Mesothelial cell of epicardium (in vitro differentiated cells): ENCODE data around the gene PIGT. TPM values are rescaled to one million over a fixed set of nuclear protein-coding genes. Genes with fewer than 3 reads are reported as not detected.

Experiments used
- DNase-seq, 2 experiments: peaks; one replicate each; pipeline ENCODE4 v3.0.0; 2021; ENCODE audit warnings: low spot score in 2 of 2; ENCODE audit not compliant: unreplicated experiment in 2 of 2
- H3K27ac Mint-ChIP-seq: 2 replicates; pipeline ENCODE4 v1.8.0; 2021; ENCODE audit warnings: mixed read lengths
- H3K27me3 Mint-ChIP-seq: 2 replicates; pipeline ENCODE4 v1.8.0; 2021; ENCODE audit warnings: low read depth, mixed read lengths
- H3K36me3 Mint-ChIP-seq: 2 replicates; pipeline ENCODE4 v1.8.0; 2021; ENCODE audit warnings: mixed read lengths
- H3K4me1 Mint-ChIP-seq: 2 replicates; pipeline ENCODE4 v1.8.0; 2021; ENCODE audit warnings: mixed read lengths
- H3K4me3 Mint-ChIP-seq: 2 replicates; pipeline ENCODE4 v1.8.0; 2021; ENCODE audit warnings: mild to moderate bottlenecking, moderate library complexity, mixed read lengths
- H3K9me3 Mint-ChIP-seq: 2 replicates; pipeline ENCODE4 v1.8.0; 2021; ENCODE audit warnings: mixed read lengths
- total RNA-seq: library from RNA; stranded (reverse); gene quantifications from 3 replicates; pipeline ENCODE4 v1.2.1, GENCODE V29; 2021
- TF ChIP-seq, protein P1 (sequence below): fragments of 200-600 bp; sonication (generic); IDR thresholded peaks from one replicate; pipeline ENCODE4 v1.5.0; 2021; ENCODE audit warnings: antibody characterized with exemption; ENCODE audit not compliant: unreplicated experiment

PIGT gene
- total RNA-seq, 1 donor from 2014 or later, result 71.5 TPM

DNA sequence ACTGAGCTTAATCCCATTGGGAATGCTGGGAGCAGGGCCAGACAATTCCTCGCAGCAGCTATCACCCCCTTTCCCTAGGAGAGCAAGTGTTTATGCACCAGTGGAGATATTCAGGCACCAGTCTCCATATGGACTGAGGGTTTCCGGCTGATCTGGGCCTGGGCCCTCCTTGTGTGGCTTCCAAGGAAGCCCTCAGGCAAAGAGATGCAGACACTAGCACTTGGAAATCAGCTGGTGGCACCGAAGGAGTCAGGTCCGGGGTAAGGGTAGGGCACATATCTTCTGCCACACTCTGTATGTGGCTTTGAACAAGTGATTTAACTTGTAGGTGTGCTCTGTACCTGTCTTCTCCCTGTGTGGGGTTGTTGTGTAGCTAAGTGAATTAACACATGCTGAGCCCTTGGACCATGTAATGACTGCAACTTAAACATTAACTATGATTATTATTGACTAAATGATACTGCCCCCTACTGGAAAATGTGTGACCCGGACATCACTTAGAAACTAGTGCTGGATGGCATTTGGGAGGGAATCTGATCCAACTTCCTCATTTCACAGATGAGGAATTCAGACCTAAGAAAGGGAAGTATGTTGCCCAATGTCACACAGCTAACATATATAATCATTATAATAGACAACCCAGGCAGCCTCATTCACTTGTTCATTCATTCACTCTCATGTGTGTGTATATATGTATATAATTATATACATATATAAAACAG lies 34.3 kb downstream of the PIGT start:
- Mint-ChIP-seq H3K4me3 (no peak overlapping the region), H3K27ac (no peak overlapping the region), H3K9me3 (no peaks in the 10 kb centered on the region), H3K36me3 (no peaks in the 10 kb centered on the region), H3K4me1 (peaks cover 19% of the 10 kb centered on the region), H3K27me3 (no peaks in the 10 kb centered on the region)
- DNase-seq, result no peak
- TF ChIP-seq, protein P1, sequence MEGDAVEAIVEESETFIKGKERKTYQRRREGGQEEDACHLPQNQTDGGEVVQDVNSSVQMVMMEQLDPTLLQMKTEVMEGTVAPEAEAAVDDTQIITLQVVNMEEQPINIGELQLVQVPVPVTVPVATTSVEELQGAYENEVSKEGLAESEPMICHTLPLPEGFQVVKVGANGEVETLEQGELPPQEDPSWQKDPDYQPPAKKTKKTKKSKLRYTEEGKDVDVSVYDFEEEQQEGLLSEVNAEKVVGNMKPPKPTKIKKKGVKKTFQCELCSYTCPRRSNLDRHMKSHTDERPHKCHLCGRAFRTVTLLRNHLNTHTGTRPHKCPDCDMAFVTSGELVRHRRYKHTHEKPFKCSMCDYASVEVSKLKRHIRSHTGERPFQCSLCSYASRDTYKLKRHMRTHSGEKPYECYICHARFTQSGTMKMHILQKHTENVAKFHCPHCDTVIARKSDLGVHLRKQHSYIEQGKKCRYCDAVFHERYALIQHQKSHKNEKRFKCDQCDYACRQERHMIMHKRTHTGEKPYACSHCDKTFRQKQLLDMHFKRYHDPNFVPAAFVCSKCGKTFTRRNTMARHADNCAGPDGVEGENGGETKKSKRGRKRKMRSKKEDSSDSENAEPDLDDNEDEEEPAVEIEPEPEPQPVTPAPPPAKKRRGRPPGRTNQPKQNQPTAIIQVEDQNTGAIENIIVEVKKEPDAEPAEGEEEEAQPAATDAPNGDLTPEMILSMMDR, result peak; percentile 64

DNA sequence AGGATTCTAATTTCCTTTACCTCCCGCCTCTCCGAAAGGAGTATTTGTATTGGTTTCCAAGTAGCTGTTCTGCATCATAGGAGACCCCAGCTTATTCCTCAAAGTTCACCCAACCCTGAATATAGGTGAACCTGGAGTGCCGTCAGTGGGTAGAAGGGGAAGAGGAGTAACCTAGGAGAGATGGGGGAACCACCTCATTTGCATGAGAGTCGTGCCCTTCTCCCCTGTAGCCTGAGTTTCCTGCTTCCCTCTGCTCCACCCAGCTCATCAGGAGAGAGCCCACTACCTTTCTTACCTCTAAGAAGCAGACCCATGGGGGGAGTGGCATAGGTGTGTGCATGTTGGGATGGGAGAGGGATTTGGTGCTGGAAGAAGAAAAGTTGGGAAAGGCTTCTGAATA lies 36.3 kb downstream of the PIGT start:
- H3K36me3 Mint-ChIP-seq, result no peaks in the 10 kb centered on the region
- TF ChIP-seq, protein P1, result no peak
- no peak overlapping the region for H3K27ac Mint-ChIP-seq
- no peaks in the 10 kb centered on the region for H3K27me3 Mint-ChIP-seq
- H3K9me3 Mint-ChIP-seq, result no peaks in the 10 kb centered on the region
- H3K4me3 Mint-ChIP-seq, result no peak overlapping the region
- DNase-seq, result no peak
- H3K4me1 Mint-ChIP-seq, result peaks cover 5% of the 10 kb centered on the region

DNA sequence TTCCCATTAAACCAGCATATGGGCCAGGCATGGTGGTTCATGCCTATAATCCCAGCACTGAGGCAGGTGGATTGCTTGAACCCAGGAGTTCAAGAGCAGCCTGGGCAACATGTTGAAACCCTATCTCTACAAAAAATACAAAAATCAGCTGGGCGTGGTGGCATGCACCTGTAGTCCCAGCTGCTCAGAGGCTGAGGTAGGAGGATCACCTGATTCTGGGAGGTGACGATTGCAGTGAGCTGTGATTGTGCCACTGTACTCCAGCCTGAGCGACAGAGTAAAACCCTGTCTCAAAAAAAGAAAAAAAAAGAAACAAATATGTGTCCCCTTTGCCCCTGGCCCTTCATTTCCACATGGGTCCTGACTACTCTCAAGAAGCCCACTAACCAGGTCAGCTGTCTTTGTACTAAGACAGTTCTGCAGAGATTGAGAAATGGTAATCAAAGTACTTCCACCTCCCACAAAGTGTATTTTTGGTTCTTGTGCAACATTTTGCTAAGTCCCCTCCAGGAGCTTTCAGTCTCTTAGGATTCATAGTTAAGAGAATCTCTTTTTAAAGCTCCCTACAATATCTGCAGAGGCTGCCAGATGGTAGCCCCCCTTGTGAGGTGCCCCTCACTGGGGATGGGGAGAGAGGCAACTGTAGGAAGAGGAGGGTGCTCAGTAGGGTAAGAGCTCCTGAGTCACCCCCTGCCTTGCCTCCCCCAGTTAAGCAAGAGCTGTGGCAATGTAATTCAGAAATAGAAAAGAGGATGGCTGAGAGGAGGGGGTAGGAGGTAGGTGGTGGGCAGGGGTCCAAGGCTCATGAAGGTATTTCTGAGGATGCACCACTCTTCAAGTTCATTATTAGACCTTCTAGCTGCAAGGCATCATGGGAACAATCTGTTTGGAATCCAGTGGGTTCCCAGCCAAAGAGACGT lies 37.1 kb downstream of the PIGT start:
- no peak overlapping the region for H3K27ac Mint-ChIP-seq
- TF ChIP-seq, protein P1, result no peak
- no peaks in the 10 kb centered on the region for H3K36me3 Mint-ChIP-seq
- DNase-seq, result no peak
- no peaks in the 10 kb centered on the region for H3K27me3 Mint-ChIP-seq
- peaks cover 4% of the 10 kb centered on the region for H3K4me1 Mint-ChIP-seq
- H3K9me3 Mint-ChIP-seq, result no peaks in the 10 kb centered on the region
- H3K4me3 Mint-ChIP-seq, result no peak overlapping the region

DNA sequence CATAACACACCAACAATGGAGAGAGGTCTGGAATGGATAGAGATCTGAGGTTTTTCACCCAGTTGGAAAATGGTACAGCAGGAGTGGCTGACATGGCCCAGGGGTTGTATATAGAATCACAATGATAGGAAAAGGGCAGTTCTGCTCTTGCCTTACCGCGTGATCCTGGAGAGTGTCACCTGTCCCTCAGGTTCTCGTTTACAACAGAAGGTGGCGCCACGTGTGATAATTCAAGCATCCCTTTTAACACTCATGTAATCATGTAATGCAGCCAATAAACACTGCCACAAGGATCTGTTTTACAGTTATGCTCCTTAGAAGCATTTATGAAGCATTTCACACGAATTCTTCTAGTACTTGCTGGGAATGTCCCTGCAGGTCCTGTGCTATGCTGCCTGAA lies 40.7 kb downstream of the PIGT start:
- TF ChIP-seq, protein P1, result peak; percentile 16
- no peak for DNase-seq

DNA sequence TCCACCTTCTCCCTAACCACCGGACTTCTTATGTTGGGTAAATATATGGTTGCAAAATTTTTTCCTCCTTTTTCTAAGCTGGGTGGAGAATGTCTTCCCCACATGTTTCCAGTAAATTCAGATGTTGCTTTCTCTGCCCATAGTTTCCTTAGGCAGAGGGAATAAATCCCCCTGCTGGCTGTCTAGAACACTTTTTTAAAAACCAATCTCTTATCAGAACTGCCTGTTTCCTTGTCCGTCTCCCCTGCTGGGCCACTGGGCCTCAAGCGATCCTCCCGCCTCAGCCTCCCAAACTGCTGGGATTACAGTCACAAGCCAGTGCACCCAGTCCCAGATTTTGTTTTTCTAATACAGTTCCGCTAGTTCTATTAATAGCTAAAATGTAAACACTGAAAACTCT lies 43.7 kb downstream of the PIGT start:
- Mint-ChIP-seq H3K36me3 (no peaks in the 10 kb centered on the region), H3K9me3 (no peaks in the 10 kb centered on the region), H3K4me1 (no peaks in the 10 kb centered on the region), H3K27me3 (peaks cover 2% of the 10 kb centered on the region), H3K4me3 (no peak overlapping the region), H3K27ac (no peak overlapping the region)
- DNase-seq, result no peak
- TF ChIP-seq, protein P1, result no peak

More for the DNA sequence above, 40.7 kb downstream of the PIGT start:
- no peaks in the 10 kb centered on the region for H3K9me3 Mint-ChIP-seq
- H3K27ac Mint-ChIP-seq, result no peak overlapping the region
- H3K27me3 Mint-ChIP-seq, result peaks cover 2% of the 10 kb centered on the region
- H3K4me1 Mint-ChIP-seq, result no peaks in the 10 kb centered on the region
- H3K4me3 Mint-ChIP-seq, result no peak overlapping the region
- no peaks in the 10 kb centered on the region for H3K36me3 Mint-ChIP-seq
